HG02943 (cell line): ENCODE measurements around the gene NEK5.
"Not testable (repeated sequence)": the region's sequence is repeated elsewhere in the genome, so short reads cannot be mapped to it uniquely, and the experiment has no call there.

Experiments used
- ATAC-seq: cut with Tn5 transposase; IDR thresholded peaks from one replicate; pipeline ENCODE4 v1.9.1; 2021; ENCODE audit warnings: mild to moderate bottlenecking, low read depth, moderate library complexity; ENCODE audit not compliant: unreplicated experiment

NEK5 gene

GRCh38 chr13:52141299-52141698, 12.4 kb upstream of the NEK5 start:
- ATAC-seq: no peak

- no peak for ATAC-seq
These were observed 8.6 kb upstream of the NEK5 start for GRCh38 chr13:52137489-52137888.

GRCh38 chr13:52136763-52137162, 7.9 kb upstream of the NEK5 start:
- ATAC-seq: no peak

GRCh38 chr13:52130641-52131040, 1.8 kb upstream of the NEK5 start:
- no peak for ATAC-seq

- ATAC-seq: no peak
These were observed 830 bp downstream of the NEK5 start for GRCh38 chr13:52127783-52128702.

GRCh38 chr13:52127378-52127777, 1.5 kb downstream of the NEK5 start:
- ATAC-seq: no peak

- ATAC-seq: no peak
These were observed 3.3 kb downstream of the NEK5 start for GRCh38 chr13:52125547-52125946.

GRCh38 chr13:52118595-52118994, 10.3 kb downstream of the NEK5 start:
- ATAC-seq: no peak

GRCh38 chr13:52118095-52118494, 10.8 kb downstream of the NEK5 start:
- no peak for ATAC-seq

GRCh38 chr13:52112591-52112990, 16.3 kb downstream of the NEK5 start:
- no peak for ATAC-seq

- ATAC-seq: no peak
These were observed 19.7 kb downstream of the NEK5 start for GRCh38 chr13:52109116-52109670.

- ATAC-seq: no peak
These were observed 23.0 kb downstream of the NEK5 start for GRCh38 chr13:52105841-52106240.

GRCh38 chr13:52104624-52105023, 24.2 kb downstream of the NEK5 start:
- no peak for ATAC-seq

GRCh38 chr13:52103386-52103785, 25.5 kb downstream of the NEK5 start:
- no peak for ATAC-seq

- not testable (repeated sequence) for ATAC-seq
These were observed 26.4 kb downstream of the NEK5 start for GRCh38 chr13:52102423-52102822.

GRCh38 chr13:52097197-52097596, 31.7 kb downstream of the NEK5 start:
- no peak for ATAC-seq

- no peak for ATAC-seq
These were observed 32.1 kb downstream of the NEK5 start for GRCh38 chr13:52096748-52097147.

- ATAC-seq: no peak
These were observed 32.8 kb downstream of the NEK5 start for GRCh38 chr13:52096062-52096461.

GRCh38 chr13:52092087-52092486, 36.8 kb downstream of the NEK5 start:
- no peak for ATAC-seq

- no peak for ATAC-seq
These were observed 37.4 kb downstream of the NEK5 start for GRCh38 chr13:52091473-52091872.

- no peak for ATAC-seq
These were observed 43.5 kb downstream of the NEK5 start for GRCh38 chr13:52085421-52085820.

GRCh38 chr13:52084981-52085380, 43.9 kb downstream of the NEK5 start:
- ATAC-seq: not testable (repeated sequence)
